HG03432 (cell line): ENCODE measurements around the gene SEMA4D.
"Not testable (repeated sequence)": the region's sequence is repeated elsewhere in the genome, so short reads cannot be mapped to it uniquely, and the experiment has no call there.

Experiments used
- ATAC-seq: cut with Tn5 transposase; IDR thresholded peaks from one replicate; pipeline ENCODE4 v1.9.1; 2021; ENCODE audit warnings: mild to moderate bottlenecking, moderate library complexity; ENCODE audit not compliant: unreplicated experiment

The SEMA4D gene

DNA sequence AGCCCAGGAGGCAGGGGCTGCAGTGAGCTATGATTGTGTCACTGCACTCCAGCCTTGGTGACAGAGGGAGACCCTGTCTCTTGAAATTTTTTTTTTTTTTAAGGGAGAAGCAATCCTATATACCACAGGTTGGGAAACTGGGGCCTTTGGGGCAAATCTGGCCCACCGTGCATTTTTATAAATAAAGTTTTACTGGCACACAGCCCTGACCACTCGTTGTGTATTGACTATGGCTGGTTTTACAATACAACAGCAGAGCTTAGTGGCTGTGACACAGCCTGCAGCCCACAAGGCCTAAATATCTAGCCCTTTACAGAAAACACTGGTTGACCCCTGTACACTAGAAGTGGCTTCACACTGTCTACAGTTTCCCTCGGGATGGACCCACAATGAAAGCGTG is 121.6 kb downstream of the SEMA4D start:
- ATAC-seq: no peak

DNA sequence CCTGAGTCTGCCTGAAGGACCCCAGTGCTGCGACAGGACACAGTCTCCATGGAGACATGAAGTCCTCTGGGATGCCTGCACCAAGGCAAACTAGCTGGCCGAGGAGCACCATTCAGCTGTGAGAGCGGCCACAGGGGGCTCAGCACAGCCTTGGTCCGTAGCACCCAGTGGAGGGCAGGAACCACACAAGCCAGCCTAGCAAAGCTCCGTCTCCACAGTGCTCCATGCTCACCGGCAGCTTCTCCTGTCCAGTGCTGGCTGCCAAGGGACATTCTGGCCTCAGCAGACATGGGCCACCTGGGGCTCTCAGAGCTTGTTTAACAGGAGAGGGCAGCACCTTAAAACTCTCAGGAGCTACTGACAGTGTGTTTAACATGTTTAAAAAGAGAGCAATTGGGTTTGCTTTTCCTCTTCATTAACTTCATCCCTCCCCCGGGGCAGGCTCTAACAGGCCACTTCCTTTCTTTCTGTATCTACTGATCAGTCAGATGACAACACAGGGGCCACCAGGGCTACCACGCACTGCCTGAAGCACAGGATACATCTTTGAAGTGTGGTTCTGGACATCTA is 122.6 kb downstream of the SEMA4D start:
- peak; percentile 84 for ATAC-seq

DNA sequence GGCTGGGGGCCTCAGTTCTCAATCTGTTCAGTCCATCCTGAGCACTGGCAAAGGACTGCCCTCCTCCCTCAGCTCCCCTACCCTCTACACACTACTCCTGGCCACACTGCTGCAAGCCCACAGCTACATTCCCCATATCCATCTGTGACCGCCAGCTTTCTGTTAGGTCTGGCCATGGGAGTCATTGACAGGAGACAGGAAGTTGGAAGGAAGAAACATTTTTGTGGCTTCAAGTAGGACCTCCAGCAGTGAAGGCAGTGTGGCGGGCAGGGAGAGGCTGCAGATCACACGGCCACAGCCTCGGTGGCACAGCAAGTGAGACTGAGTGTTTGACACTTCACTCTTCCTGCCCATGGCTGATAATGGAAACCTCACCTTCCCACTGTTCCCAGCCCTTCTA is 123.7 kb downstream of the SEMA4D start:
- ATAC-seq: no peak

DNA sequence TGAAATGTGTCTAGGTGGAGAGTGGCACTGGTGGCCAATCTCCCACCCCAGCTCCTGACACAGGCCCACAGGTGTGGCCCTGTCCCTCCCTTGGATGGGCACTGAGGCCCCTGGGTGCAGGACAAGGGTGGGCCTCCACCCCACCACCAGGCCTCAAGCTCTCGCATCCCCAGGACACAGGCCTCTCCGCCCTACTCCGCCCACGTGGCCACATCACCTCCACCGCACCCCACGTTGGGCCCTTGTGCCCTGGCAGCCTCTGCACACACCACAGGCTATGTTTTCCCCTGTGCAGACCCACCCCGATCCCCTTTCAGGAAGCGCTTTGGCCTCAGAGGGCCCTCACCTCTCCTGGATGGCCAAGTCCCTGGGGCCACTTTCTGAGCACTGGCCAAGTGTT is 124.9 kb downstream of the SEMA4D start:
- no peak for ATAC-seq

DNA sequence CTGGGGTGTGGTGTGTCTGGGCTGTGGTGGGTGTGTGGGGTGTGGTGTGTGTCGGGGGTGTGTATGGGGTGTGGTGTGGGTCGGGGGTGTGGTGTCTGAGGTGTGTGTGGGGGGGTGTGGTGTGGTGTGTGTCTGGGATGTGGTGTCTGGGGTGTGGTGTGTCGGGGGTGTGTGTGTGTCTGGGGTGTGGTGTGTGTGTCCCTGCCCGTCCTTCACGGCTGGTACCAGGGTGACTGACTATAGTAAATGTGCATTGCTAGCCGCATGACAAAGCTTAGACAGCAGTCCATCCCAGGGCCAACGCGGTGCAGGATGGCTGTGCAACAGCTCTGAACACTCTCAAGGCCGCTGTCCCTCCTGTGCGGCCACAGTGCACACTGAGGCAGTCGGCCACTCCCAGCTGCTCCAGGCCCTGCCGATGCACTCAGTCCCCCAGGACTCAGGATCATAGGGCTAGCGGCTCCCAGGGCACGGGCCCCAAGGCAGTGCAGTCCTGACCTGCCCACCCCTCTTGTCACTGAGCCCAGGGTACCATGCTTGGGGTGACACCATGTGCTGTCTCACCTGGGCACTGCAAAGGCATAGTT is 125.6 kb downstream of the SEMA4D start:
- ATAC-seq: no peak

DNA sequence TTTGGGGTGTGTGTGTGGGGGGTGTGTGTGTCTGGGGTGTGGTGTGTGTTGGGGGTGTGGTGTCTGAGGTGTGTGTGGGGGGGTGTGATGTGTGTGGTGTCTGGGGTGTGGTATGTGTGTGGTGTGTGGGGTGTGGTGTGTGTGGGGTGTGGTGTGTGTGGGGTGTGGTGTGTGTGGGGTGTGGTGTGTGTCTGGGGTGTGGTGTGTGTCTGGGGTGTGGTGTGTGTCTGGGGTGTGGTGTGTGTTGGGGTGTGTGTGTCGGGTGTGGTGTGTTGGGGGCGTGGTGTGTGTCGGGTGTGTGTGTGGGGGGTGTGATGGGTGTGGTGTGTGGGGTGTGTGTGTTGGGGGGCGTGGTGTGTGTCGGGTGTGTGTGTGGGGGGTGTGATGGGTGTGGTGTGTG is 126.1 kb downstream of the SEMA4D start:
- ATAC-seq: not testable (repeated sequence)

DNA sequence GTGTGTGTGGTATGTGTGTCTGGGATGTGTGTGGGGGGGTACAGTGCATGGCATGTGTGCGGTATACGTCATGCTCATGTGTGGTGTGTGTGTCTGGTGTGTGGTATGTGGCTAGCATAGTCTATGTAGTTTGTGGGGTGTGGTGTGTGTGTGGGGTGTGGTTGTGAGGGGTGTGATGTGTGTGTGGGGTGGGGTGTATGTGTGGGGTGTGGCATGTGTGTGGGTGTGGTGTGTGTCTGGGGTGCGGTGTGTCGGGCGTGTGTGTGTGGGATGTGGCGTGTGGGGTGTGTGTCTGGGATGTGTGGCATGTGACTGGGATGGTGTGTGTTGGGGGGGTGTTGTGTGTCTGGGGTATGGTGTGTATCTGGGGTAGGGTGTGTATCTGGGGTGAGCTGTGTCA is 127.3 kb downstream of the SEMA4D start:
- ATAC-seq: no peak

DNA sequence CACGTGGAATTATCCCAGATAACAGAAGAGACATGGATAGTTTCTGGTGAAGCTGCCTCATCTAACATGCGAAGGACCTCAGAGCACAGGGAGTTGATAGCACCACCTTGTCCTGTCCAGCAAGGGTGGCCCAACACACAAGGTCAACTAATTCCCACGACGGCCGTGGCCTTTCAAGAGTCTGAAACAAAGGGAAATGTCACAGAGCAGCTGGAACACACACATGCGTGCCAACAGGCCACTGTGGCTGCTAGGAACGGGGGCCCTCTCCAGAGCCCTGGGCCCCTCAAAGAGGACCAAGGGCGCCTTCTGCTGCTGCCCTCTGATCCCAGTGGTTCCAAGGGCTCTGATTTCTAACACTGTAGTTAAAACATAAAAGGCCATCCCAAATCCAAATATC is 128.9 kb downstream of the SEMA4D start:
- ATAC-seq: no peak

DNA sequence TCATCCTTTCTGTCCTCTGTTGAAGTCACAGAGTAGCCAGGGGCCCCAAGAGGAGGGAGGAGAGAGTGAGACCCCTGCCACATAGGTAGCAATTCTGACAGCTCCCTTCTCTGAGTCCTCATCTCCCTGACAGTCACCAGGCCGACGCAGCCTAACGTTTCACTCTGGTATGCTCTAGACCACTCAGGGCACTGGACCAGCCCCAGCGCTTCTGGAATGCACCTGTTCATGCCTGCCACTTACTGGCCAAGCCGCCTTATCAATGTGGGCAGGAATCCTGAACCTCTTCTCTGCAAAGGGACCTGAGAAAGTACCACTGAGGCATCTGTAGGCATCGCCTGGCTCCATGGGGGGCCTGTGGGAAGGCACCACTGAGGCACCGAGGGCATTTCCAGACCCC is 129.4 kb downstream of the SEMA4D start:
- no peak for ATAC-seq

DNA sequence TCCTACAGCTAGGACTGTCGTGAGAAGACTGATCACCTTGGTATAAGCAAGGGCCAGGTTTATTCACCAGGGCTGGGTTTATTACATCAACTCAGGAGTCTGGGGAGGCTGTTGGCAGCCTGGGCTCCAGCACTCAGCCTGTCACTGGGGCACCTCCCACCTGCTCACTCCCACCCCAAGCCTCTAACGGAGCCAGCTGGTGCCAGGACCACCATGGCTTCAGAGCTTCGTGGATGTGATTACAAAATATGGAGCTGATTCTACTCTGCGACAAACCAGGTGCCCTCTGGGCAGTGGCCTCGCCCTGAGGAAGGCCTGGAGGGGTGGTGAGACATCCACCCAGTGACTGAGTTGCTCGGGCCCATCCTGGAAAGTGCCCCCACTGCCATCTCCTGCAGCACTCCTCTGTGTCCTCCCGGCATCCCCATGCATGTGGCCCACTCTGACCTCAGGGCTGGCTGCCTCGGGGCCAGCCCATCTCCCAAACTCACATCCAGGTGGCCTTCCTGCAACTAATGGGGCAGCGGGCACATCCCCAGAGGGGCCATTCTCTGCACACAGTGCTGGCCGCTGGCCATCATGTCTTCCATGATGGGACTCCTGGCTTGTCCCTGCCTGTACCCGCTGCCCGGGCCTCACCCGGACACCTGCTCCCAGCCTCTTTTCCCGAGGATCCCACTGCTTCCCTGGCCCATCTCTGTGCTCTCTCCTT is 130.0 kb downstream of the SEMA4D start:
- no peak for ATAC-seq

DNA sequence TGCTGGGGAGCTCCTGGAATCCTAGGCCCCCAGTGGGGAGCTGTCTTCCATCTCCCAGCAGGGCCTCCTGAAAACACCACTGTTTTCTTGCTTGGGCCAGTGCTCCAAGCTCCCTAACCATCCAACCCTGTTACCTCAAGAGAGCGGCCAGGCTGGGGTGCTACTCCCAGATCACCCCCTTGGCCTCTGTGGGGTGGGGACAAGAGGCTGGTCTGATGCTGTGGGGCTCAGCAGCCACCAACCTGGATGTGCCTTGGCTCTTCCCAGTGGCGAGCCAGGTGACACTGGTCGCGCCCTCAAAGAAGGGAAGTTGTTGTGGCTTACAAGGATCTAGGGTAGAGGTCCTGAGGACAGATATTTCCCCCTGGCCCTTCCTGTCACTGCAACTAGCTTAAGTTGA is 130.6 kb downstream of the SEMA4D start:
- ATAC-seq: no peak

DNA sequence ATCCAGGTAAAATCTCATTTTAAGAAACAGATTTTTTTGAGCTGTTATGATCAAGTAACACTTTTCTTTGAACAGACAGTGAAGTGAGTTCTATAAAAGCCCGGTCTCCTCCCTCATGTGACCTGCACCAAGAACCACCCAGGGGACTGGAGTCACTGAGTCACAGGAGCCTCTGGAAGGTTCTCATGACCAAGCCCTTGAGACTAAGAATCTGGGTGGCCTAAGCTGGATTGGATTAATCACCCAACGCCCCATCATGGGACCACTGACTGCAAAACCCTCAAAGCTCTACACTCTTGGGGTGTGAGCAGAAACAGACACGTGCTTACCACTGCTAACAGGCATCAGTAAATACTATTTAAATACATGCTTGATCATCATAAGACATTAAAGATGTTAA is 131.2 kb downstream of the SEMA4D start:
- no peak for ATAC-seq

DNA sequence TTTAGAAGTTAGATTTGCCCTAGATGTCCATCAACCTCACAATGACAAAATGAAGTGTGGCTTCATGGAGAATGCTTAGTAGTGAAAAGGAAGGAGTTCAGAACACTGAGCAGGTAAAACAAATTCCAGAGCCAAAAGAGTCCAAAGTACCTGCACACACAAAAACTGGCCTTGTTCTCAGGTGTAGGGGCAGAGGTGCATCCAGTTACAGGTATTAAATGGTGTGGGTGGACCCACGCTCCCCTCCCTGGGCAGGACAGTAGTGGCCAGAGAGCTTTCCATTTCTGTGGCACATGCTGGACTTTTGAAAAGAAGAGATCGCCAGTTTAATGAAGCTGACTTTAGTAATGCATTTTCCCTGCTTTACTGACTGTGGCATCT is 132.4 kb downstream of the SEMA4D start:
- ATAC-seq: no peak

DNA sequence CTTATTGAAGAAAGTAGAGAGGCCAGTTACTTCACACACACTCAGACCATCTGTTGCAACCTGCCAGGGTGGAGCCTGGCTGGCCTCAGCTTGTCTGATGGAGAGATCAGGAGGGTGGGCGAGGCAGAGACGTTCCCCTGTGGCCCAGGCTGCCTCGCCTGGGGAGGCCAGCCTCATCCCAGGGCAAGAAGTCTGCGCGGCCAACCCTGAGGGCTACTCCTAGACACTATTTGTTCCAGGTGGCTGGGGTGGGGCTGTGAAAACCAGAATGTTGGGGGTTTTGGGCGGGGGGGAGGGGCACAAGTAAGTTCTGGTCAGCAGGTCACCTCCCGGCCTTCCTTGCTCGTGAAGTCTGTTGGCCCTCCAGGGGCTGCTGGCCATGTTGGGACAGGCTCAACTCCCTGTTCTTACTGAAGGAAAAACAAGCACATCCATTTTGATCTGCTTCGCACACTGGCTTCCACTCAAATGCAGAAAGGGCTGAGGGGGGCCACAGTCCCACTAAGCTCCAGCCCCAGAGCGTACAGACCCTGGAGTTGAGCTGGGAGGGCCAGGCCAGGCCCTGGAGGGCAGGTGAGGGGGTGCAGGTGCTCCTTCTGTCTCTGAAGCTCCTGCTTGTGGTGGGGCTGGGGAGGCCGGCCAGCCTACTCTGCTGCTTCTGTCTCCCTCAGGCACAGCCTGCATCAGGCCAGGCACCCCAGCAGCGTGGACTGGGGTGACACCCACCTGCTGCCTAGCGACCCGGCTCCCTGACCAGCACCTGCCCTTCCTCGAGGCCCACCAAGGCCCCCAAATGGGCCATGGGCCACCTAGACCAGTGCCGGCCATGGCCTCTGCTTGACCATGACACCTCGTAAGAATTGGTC is 133.0 kb downstream of the SEMA4D start:
- no peak for ATAC-seq

DNA sequence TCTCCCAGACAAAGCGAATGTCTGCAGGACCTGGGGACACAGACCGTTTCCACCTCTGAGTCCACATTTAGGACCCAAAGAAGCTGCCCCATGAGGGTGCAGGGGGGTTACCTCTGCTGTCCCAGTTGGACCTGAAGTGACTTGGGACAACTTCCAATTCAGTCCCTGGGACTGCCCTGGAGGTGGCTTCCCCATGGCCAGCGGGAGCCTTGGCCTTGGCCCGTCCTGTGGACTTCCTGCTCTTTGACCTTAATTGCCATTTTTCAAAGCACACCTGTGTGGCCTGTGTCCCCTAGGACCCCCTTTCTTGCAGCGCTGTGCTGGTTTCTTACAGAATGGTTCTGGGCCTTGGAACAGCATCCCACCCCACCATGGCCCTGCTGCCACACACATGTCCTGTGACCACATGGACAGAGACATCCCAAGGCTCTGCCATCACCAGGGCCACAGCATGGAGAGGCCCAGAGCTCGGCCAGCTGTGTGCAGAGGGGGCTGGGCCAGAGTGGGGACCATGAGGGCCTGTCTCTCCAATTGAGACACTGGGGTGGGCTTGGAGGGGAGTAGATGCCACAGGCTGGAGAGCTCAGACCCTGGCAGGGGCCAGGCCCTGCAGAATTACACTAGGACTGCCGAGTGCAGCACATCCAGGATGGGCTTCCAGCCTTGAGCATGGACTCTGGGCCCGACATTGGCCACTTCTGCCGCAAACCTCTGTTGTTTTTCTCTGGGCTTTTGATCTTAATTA is 133.8 kb downstream of the SEMA4D start:
- ATAC-seq: no peak

DNA sequence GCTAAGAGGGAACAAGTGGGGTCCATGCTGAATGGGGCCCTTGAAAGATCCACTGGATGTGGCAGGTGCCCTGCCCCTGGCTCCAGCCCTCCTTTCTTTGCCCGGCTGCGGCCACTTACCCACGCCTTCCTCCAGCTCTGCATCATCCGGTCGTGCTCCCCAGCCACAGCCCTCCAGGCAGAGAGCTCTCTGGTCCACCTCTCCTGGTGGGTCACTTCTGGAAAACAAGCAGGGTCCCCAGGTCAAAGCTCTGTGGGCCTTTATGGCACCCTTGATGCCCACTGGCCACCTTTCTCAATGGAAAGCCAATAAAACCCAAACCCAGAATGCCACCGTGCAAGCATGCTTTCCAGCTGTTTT is 134.6 kb downstream of the SEMA4D start:
- no peak for ATAC-seq

DNA sequence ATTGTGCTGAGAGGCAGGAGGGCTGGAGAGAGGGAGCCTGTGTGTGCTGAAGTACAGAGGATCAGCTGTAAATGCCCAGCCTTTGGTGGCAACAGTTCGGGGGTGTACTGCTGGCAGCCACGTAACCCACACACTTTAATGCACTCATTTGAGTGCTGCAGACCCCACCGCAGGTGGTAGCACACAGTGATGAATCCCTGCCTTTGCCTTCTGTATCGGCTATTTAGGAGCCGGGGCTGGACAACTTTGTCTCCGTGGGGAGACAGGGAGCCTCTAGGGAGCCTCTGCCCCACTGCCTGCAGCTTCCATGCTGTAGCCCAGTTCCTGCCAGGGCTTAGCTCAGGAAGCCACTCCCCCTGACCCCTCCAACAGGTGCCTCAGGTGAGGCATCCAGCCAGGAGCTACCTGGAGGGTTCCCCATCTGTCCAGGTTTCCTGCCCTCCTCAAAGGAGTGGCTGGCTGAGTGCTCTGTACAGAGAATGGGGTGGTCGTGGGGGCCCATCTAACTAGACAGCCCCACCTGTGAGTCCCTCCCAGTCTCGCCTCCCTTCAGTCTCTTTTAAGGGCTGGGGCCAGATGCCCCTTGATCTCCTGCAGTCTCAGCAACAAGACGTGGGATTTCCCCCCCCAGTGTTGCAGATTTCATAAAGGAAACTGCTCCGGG is 135.1 kb downstream of the SEMA4D start:
- ATAC-seq: no peak

DNA sequence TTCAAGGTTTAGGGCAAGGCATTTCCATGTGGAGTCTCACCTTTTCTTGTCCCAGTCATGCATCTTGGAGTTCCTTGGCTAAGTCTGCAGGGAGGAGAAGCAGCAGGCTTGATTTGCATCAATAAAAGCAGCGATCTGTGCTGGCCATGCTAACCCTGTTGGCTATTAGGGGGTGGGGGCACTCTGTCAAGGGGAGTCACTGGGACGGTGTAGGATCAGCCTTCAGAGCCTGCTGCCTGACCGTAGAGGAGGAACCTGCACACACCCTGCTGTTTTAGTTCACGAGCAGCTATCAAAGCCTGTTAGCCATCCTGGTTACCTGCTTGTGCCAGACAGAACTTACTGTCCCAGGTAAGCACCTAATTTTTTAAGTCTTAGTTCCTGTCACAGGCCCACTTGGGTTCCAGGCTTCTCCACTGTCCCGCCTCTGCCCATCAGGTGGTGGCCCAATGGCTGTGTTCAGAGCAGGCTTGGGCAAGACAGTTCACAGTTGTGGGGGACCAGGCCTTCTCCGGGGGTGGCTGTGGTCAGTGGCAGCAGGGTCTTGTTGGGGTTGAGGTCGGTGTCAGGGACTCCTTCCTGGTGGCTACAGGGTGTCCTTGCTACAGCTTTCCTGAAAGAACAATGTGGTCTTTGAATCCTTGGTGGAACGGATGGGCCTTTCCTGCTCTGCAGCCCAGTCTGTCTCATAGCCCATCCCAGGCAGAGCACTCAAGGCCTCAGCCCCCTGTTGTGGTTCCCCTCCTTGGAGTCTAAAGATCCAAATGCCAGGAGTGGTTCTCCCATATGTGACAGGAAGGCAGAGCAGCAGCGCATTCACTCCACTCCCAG is 135.9 kb downstream of the SEMA4D start:
- no peak for ATAC-seq

DNA sequence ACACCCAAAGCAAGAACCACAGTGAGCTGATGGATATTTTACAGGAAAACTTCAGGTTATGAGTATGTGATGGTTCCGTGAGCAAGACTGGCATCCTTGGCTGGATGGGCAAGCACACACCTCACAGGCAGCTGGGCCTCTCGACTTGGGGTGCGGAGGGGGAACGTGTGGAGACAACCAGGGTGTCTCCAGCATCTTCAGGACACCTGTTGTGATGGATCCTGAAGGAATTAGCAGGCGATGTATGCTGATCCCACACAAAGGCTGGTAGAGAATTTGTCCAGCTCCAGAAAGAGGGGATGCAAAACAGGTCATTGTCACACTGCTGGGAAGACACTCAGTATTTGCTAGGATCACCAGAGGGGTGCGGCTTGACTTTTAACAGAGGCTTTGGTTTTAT is 136.9 kb downstream of the SEMA4D start:
- ATAC-seq: no peak

DNA sequence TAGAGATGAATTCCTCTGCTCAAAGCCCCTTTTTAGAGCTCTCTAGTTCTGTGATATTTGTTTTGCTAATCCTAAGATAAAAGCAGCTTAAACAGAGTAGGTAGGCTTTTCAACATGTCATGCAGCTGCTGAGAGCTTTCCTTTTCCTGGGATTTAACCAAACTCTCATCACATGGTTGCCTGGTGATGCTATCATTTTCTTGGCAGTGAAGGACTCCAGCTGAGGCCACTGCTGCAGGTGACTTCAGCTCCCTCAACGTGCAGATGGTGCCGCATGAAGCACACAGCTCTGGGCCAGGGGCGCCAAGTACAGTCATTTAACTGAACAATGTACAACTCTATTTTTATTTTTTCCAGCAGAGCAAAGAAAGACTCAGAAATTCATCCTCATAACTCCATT is 137.4 kb downstream of the SEMA4D start:
- ATAC-seq: no peak
